Measurements from ENCODE around the gene LYPD1. TPM values are rescaled to one million over a fixed set of nuclear protein-coding genes. Genes with fewer than 3 reads are reported as not detected.

Gene LYPD1
- total RNA-seq, 1 donor from 2014 or later, result 1.2 TPM

- Histone ChIP-seq H3K27ac (no peak overlapping the region), H3K27me3 (no peaks in the 10 kb centered on the region), H3K4me1 (no peaks in the 10 kb centered on the region), H3K4me3 (no peak overlapping the region), H3K9me3 (no peaks in the 10 kb centered on the region), H3K36me3 (no peaks in the 10 kb centered on the region)
- intact Hi-C loops (cut with DNase I), result no loop called here
- no peak for DNase-seq
- no peak for ATAC-seq
- TF ChIP-seq, protein P1, sequence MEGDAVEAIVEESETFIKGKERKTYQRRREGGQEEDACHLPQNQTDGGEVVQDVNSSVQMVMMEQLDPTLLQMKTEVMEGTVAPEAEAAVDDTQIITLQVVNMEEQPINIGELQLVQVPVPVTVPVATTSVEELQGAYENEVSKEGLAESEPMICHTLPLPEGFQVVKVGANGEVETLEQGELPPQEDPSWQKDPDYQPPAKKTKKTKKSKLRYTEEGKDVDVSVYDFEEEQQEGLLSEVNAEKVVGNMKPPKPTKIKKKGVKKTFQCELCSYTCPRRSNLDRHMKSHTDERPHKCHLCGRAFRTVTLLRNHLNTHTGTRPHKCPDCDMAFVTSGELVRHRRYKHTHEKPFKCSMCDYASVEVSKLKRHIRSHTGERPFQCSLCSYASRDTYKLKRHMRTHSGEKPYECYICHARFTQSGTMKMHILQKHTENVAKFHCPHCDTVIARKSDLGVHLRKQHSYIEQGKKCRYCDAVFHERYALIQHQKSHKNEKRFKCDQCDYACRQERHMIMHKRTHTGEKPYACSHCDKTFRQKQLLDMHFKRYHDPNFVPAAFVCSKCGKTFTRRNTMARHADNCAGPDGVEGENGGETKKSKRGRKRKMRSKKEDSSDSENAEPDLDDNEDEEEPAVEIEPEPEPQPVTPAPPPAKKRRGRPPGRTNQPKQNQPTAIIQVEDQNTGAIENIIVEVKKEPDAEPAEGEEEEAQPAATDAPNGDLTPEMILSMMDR (IDR thresholded peaks at IDR 0.05), result no peak
These were observed 63.4 kb downstream of the LYPD1 start for GRCh38 chr2:132606649-132607048.

- no peak overlapping the region for H3K27ac ChIP-seq
- no peak for DNase-seq
- H3K4me3 ChIP-seq, result no peak overlapping the region
- H3K4me1 ChIP-seq, result no peaks in the 10 kb centered on the region
- H3K36me3 ChIP-seq, result no peaks in the 10 kb centered on the region
- no peak for ATAC-seq
- no peaks in the 10 kb centered on the region for H3K27me3 ChIP-seq
- no peaks in the 10 kb centered on the region for H3K9me3 ChIP-seq
- intact Hi-C loops (cut with DNase I), result no loop called here
- TF ChIP-seq, protein P1 (IDR thresholded peaks at IDR 0.05), result no peak
These were observed 64.5 kb downstream of the LYPD1 start for GRCh38 chr2:132605236-132606180.

- Histone ChIP-seq H3K36me3 (no peaks in the 10 kb centered on the region), H3K4me1 (no peaks in the 10 kb centered on the region), H3K27me3 (no peaks in the 10 kb centered on the region), H3K27ac (no peak overlapping the region), H3K4me3 (no peak overlapping the region), H3K9me3 (no peaks in the 10 kb centered on the region)
- DNase-seq, result no peak
- intact Hi-C loops (cut with DNase I), result no loop called here
- no peak for ATAC-seq
- TF ChIP-seq, protein P1 (IDR thresholded peaks at IDR 0.05), result no peak
These were observed 65.4 kb downstream of the LYPD1 start for GRCh38 chr2:132604561-132604960.

GRCh38 chr2:132599556-132599955 is 70.4 kb downstream of the LYPD1 start:
- Histone ChIP-seq H3K27me3 (no peaks in the 10 kb centered on the region), H3K9me3 (no peaks in the 10 kb centered on the region), H3K27ac (no peak overlapping the region), H3K4me3 (no peak overlapping the region), H3K4me1 (no peaks in the 10 kb centered on the region), H3K36me3 (no peaks in the 10 kb centered on the region)
- intact Hi-C loops (cut with DNase I), result no loop called here
- TF ChIP-seq, protein P1 (IDR thresholded peaks at IDR 0.05), result no peak
- no peak for DNase-seq
- ATAC-seq, result no peak

DNA sequence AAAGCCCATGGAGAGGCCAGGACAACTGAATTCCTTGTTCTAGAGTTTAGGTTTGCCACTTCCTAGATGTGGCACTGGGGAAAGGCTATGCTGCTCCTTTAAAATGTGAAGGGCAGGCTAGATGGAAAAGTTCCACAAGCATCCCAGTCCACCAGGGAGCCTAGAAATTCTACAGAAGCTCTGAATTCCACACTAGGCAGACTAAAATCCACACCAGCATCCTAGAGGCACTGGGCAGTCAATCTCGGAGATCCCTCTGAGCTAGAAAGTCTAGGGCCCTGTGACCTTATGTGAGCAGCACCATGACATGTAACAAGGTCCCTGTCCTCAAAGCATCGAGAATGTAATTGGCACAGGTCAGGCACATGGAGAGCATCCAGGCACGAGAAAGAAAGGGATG is 71.5 kb downstream of the LYPD1 start:
- DNase-seq (no peak), ATAC-seq (no peak)
- TF ChIP-seq, protein P1 (IDR thresholded peaks at IDR 0.05), result no peak
- no peak overlapping the region for H3K27ac ChIP-seq
- no peaks in the 10 kb centered on the region for H3K36me3 ChIP-seq
- H3K4me1 ChIP-seq, result no peaks in the 10 kb centered on the region
- no peaks in the 10 kb centered on the region for H3K9me3 ChIP-seq
- no peak overlapping the region for H3K4me3 ChIP-seq
- intact Hi-C loops (cut with DNase I), result no loop called here
- no peaks in the 10 kb centered on the region for H3K27me3 ChIP-seq

Data from upper lobe of right lung (tissue), 1 donor.